DND-41 (cell line): Measurements from ENCODE around the gene LMO1.

Experiments
- ATAC-seq: fragments of 200-7000 bp; cut with Tn5 transposase; 3 replicates; pipeline ENCODE4 v1.9.1; 2021; ENCODE audit warnings: low read depth; ENCODE audit not compliant: insufficient read depth
- DNase-seq: peaks from one replicate; pipeline ENCODE4 v3.0.0-alpha.2; 2020
- H2AFZ ChIP-seq: 2 replicates; pipeline ENCODE4 v1.6.0; 2012; ENCODE audit warnings: low read depth, low read length
- H3K27ac ChIP-seq: 2 replicates; pipeline ENCODE4 v1.5.1; 2012; ENCODE audit warnings: low read length, inconsistent platforms
- H3K27me3 ChIP-seq: fragments of 200-600 bp; sonication (generic); 2 replicates; pipeline ENCODE4 v1.6.0; 2012; ENCODE audit warnings: low read length, mild to moderate bottlenecking, inconsistent platforms; ENCODE audit not compliant: insufficient read depth, poor library complexity
- H3K36me3 ChIP-seq: 2 replicates; pipeline ENCODE4 v1.5.1; 2012; ENCODE audit warnings: low read length, inconsistent platforms; ENCODE audit not compliant: insufficient read depth
- H3K4me1 ChIP-seq: 2 replicates; pipeline ENCODE4 v1.5.1; 2012; ENCODE audit warnings: mild to moderate bottlenecking, low read length; ENCODE audit not compliant: insufficient read depth
- H3K4me2 ChIP-seq: 2 replicates; pipeline ENCODE4 v1.6.0; 2012; ENCODE audit warnings: mild to moderate bottlenecking, moderate library complexity, low read length, inconsistent platforms; ENCODE audit not compliant: insufficient read depth
- H3K4me3 ChIP-seq, 2 experiments: fragments of 200-600 bp in 1 of 2; shearing (Covaris generic) in 1 of 2; 2 replicates each; pipeline ENCODE4 v1.5.1; 2012 to 2016; ENCODE audit warnings: inconsistent platforms in 2 of 2, low read length in 2 of 2, mild to moderate bottlenecking in 2 of 2, low read depth in 1 of 2, moderate library complexity in 1 of 2
- H3K79me2 ChIP-seq: 2 replicates; pipeline ENCODE4 v1.6.0; 2012; ENCODE audit warnings: low read length, inconsistent platforms; ENCODE audit not compliant: insufficient read depth
- H3K9ac ChIP-seq: 2 replicates; pipeline ENCODE4 v1.6.0; 2012; ENCODE audit warnings: low read depth, mild to moderate bottlenecking, inconsistent platforms, low read length, moderate library complexity
- H3K9me3 ChIP-seq: 2 replicates; pipeline ENCODE4 v1.5.1; 2012; ENCODE audit warnings: low read length, moderate library complexity, mild to moderate bottlenecking, inconsistent platforms; ENCODE audit not compliant: insufficient read depth, severe bottlenecking
- H4K20me1 ChIP-seq: 2 replicates; pipeline ENCODE4 v1.6.0; 2012; ENCODE audit warnings: low read length; ENCODE audit not compliant: insufficient read depth
- CTCF ChIP-seq: IDR thresholded peaks from 2 replicates; pipeline ENCODE4 v1.5.1; 2012; ENCODE audit warnings: borderline replicate concordance, low read length, moderate library complexity, mild to moderate bottlenecking; ENCODE audit not compliant: poor library complexity, severe bottlenecking; ENCODE audit errors: extremely low read depth
- EZH2 ChIP-seq: IDR thresholded peaks from 3 replicates; pipeline ENCODE4 v1.6.1; 2012; ENCODE audit warnings: borderline replicate concordance, low read depth, mild to moderate bottlenecking, moderate library complexity, low read length, inconsistent platforms; ENCODE audit not compliant: severe bottlenecking

Gene LMO1

DNA sequence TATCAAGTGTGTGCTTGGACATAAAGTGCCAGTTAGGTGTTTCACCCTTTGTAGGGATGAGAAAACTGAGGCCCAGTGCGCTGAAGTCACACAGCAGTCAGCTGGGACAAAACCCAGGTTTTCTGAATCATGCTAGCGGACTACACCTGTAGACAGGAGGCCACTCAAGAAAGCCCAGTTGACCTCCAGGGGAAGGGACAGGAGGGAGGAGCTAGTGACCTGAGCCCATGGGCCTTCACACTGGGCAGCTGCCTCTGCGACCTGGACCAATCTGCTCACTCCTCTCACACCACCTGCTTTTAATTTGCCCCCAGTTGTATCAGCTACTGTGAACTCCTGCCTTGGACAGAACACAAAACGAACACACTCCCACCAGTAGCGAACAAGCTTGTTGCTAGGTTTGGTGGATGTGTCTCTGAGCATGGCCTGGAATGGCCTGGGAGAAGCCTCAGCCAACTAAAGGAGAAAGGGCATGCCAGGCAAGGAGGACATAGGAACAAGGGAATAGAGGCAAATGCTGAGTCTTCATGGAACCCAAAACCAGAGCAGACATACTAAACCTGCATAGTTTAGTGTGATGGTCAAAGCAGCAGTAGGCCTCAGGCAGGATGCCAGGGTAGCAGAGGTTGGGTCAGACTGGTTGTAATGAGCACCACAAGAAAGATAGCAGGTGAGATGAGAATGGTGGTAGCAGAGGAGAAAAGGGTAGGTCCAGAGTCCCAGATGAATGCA, 7.2 kb downstream of the LMO1 start:
- no peaks in the 10 kb centered on the region for H3K79me2 ChIP-seq
- DNase-seq (no peak), ATAC-seq (no peak)
- H3K4me2 ChIP-seq, result no peak overlapping the region
- H3K36me3 ChIP-seq, result no peaks in the 10 kb centered on the region
- no peaks in the 10 kb centered on the region for H3K4me1 ChIP-seq
- no peak overlapping the region for H3K27ac ChIP-seq
- no peak overlapping the region for H2AFZ ChIP-seq
- no peaks in the 10 kb centered on the region for H3K9me3 ChIP-seq
- H4K20me1 ChIP-seq, result no peaks in the 10 kb centered on the region; the same call in 1 of the 2 replicates
- H3K9ac ChIP-seq, result no peak overlapping the region
- no peaks in the 10 kb centered on the region for H3K27me3 ChIP-seq
- H3K4me3 ChIP-seq, result no peak overlapping the region
- no peak for TF ChIP-seq CTCF
- TF ChIP-seq EZH2, result no peak

DNA sequence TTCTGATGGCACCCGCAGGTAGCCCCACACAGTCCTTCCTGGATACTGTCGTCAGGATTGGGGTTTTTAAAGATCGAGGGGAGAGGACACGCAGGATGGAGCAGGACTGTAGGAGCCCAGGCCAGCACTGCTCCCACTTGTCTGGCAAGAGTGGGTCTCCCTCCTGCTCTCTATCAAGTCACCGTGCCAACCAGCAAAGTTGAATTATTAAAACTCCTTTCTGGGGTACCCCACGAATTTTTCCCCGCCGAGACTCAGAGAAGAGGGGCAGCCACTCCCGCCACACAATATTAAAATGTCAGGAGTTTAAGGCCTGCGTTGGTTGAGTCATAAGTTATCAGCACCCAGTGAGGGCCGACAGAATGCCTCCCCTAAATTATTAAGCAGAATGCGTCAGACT, 10.1 kb downstream of the LMO1 start:
- DNase-seq, result no peak
- H3K4me1 ChIP-seq, result no peaks in the 10 kb centered on the region
- H4K20me1 ChIP-seq, result no peaks in the 10 kb centered on the region; the same call in 1 of the 2 replicates
- H3K9ac ChIP-seq, result no peak overlapping the region
- H3K4me2 ChIP-seq, result no peak overlapping the region
- TF ChIP-seq CTCF, result no peak
- no peak for TF ChIP-seq EZH2
- H3K27ac ChIP-seq, result no peak overlapping the region
- no peaks in the 10 kb centered on the region for H3K79me2 ChIP-seq
- H3K4me3 ChIP-seq, result no peak overlapping the region
- ATAC-seq, result no peak
- H3K36me3 ChIP-seq, result no peaks in the 10 kb centered on the region
- no peaks in the 10 kb centered on the region for H3K27me3 ChIP-seq
- no peaks in the 10 kb centered on the region for H3K9me3 ChIP-seq
- no peak overlapping the region for H2AFZ ChIP-seq

- Histone ChIP-seq H3K9me3 (no peaks in the 10 kb centered on the region), H3K79me2 (no peaks in the 10 kb centered on the region), H4K20me1 (no peaks in the 10 kb centered on the region; the same call in 1 of the 2 replicates), H3K27me3 (no peaks in the 10 kb centered on the region), H3K9ac (no peak overlapping the region), H3K36me3 (no peaks in the 10 kb centered on the region), H3K27ac (no peak overlapping the region), H3K4me1 (no peaks in the 10 kb centered on the region), H2AFZ (no peak overlapping the region), H3K4me3 (no peak overlapping the region), H3K4me2 (no peak overlapping the region)
- no peak for DNase-seq
- no peak for ATAC-seq
- TF ChIP-seq CTCF (no peak), EZH2 (no peak)
Observed at GRCh38 chr11:8252946-8253345, 10.7 kb downstream of the LMO1 start.

GRCh38 chr11:8252388-8252787, 11.3 kb downstream of the LMO1 start:
- H3K27me3 ChIP-seq, result peaks cover 5% of the 10 kb centered on the region
- no peak overlapping the region for H2AFZ ChIP-seq
- H3K79me2 ChIP-seq, result no peaks in the 10 kb centered on the region
- no peaks in the 10 kb centered on the region for H3K4me1 ChIP-seq
- no peak overlapping the region for H3K4me3 ChIP-seq
- DNase-seq (no peak), ATAC-seq (no peak)
- no peaks in the 10 kb centered on the region for H3K9me3 ChIP-seq
- H3K27ac ChIP-seq, result no peak overlapping the region
- H3K36me3 ChIP-seq, result no peaks in the 10 kb centered on the region
- no peaks in the 10 kb centered on the region; the same call in 1 of the 2 replicates for H4K20me1 ChIP-seq
- H3K9ac ChIP-seq, result no peak overlapping the region
- TF ChIP-seq EZH2 (no peak), CTCF (no peak)
- no peak overlapping the region for H3K4me2 ChIP-seq
